ENCODE results near the gene HERC2. TPM values are rescaled to one million over a fixed set of nuclear protein-coding genes. Genes with fewer than 3 reads are reported as not detected.

Gene HERC2
- total RNA-seq, 2 donors from 2014 or later, result 105 to 112 TPM

DNA sequence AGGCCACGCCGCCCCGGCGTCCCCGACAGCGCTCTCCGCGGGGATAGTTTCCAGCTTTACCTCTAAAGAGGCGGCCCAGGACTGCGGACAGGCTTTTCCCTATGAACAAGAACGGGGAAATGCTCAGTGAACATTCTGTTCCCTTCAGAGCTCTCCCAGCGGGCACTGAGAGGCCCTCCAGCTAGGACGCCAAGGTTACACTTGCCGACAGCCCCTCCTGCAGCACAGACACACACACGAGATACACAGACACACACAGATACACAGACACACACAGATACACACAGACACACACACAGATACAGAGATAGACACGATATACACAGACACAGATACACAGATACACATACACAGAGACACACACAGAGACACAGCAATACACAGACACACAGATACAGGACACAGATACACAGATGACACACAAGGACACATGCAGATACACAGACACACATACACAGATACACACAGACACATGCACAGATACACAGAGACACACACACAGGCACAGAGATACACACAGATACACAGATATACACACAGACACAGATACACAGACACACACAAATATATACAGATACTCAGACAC lies 222.3 kb downstream of the HERC2 start:
- H3K27me3 Mint-ChIP-seq (ENCODE audit: insufficient read depth), result peaks cover 95% of the 10 kb centered on the region
- H3K4me3 Mint-ChIP-seq, result peak overlapping the region; percentile 7
- 12 to 14% methylated on average over 3 to 16 of the region's 16 CpGs for WGBS, 2 experiments (ENCODE audit: insufficient coverage in 1 of 2, insufficient read length in 1 of 2)
- no peak overlapping the region for H3K9ac ChIP-seq (ENCODE audit: extremely low read depth, low read length, poor library complexity, severe bottlenecking)
- H3K27me3 ChIP-seq (ENCODE audit: control insufficient read depth, insufficient read depth, low read length, poor library complexity, severe bottlenecking), result peaks cover 88% of the 10 kb centered on the region
- H3K27ac Mint-ChIP-seq, result no peak overlapping the region
- no peaks in the 10 kb centered on the region for H3K9me3 ChIP-seq (ENCODE audit: control insufficient read depth, low read length)
- TF ChIP-seq, protein P1, sequence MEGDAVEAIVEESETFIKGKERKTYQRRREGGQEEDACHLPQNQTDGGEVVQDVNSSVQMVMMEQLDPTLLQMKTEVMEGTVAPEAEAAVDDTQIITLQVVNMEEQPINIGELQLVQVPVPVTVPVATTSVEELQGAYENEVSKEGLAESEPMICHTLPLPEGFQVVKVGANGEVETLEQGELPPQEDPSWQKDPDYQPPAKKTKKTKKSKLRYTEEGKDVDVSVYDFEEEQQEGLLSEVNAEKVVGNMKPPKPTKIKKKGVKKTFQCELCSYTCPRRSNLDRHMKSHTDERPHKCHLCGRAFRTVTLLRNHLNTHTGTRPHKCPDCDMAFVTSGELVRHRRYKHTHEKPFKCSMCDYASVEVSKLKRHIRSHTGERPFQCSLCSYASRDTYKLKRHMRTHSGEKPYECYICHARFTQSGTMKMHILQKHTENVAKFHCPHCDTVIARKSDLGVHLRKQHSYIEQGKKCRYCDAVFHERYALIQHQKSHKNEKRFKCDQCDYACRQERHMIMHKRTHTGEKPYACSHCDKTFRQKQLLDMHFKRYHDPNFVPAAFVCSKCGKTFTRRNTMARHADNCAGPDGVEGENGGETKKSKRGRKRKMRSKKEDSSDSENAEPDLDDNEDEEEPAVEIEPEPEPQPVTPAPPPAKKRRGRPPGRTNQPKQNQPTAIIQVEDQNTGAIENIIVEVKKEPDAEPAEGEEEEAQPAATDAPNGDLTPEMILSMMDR (conservative IDR thresholded peaks at IDR 0.05), result no peak
- no peaks in the 10 kb centered on the region for H3K36me3 Mint-ChIP-seq (ENCODE audit: low read depth)
- H3K4me1 ChIP-seq (ENCODE audit: control insufficient read depth, insufficient read depth, low read length), result no peaks in the 10 kb centered on the region
- no peak for DNase-seq
- H3K9me3 Mint-ChIP-seq, result no peaks in the 10 kb centered on the region
- no peaks in the 10 kb centered on the region for H3K36me3 ChIP-seq (ENCODE audit: control insufficient read depth, insufficient read depth, low read length)
- no peak overlapping the region for H3K27ac ChIP-seq (ENCODE audit: low read depth, low read length)
- H3K4me1 Mint-ChIP-seq, result peaks cover 6% of the 10 kb centered on the region
- no peak overlapping the region for H3K4me3 ChIP-seq (ENCODE audit: low read length)

- Histone ChIP-seq H3K27ac (ENCODE audit: low read depth, low read length) (no peak within 1 kb of the TSS), H3K4me1 (ENCODE audit: control insufficient read depth, insufficient read depth, low read length) (no peaks in the 10 kb centered on the region), H3K9me3 (ENCODE audit: control insufficient read depth, low read length) (no peaks in the 10 kb centered on the region), H3K36me3 (ENCODE audit: control insufficient read depth, insufficient read depth, low read length) (no peaks in the 10 kb centered on the region), H3K27me3 (ENCODE audit: control insufficient read depth, insufficient read depth, low read length, poor library complexity, severe bottlenecking) (peaks cover 94% of the 10 kb centered on the region), H3K4me3 (ENCODE audit: low read length) (peak within 1 kb of the TSS; percentile 11), H3K9ac (ENCODE audit: extremely low read depth, low read length, poor library complexity, severe bottlenecking) (no peak within 1 kb of the TSS)
- no peaks in the 10 kb centered on the region for H3K9me3 Mint-ChIP-seq
- H3K27ac Mint-ChIP-seq, result no peak within 1 kb of the TSS
- H3K36me3 Mint-ChIP-seq (ENCODE audit: low read depth), result no peaks in the 10 kb centered on the region
- H3K27me3 Mint-ChIP-seq (ENCODE audit: insufficient read depth), result peaks cover 95% of the 10 kb centered on the region
- DNase-seq, result peak; percentile 97
- peaks cover 6% of the 10 kb centered on the region for H3K4me1 Mint-ChIP-seq
- peak within 1 kb of the TSS; percentile 7 for H3K4me3 Mint-ChIP-seq
- 4 to 15% methylated on average over 6 to 52 of the region's 52 CpGs for WGBS, 2 experiments (ENCODE audit: insufficient coverage in 1 of 2, insufficient read length in 1 of 2)
- TF ChIP-seq, protein P1 (conservative IDR thresholded peaks at IDR 0.05), result peak; percentile 71
Measured at GRCh38 chr15:28098766-28099554, 223.0 kb downstream of the HERC2 start, which contains the start of gene OCA2. TSS of gene OCA2 (minus strand) at chr15:28099315. CDS start at chr15:28081874, 17,441 bp downstream.

GRCh38 chr15:28098360-28098765 lies 223.6 kb downstream of the HERC2 start:
- Histone ChIP-seq H3K27me3 (ENCODE audit: control insufficient read depth, insufficient read depth, low read length, poor library complexity, severe bottlenecking) (peaks cover 94% of the 10 kb centered on the region), H3K36me3 (ENCODE audit: control insufficient read depth, insufficient read depth, low read length) (no peaks in the 10 kb centered on the region), H3K27ac (ENCODE audit: low read depth, low read length) (no peak overlapping the region), H3K9ac (ENCODE audit: extremely low read depth, low read length, poor library complexity, severe bottlenecking) (no peak overlapping the region), H3K4me1 (ENCODE audit: control insufficient read depth, insufficient read depth, low read length) (no peaks in the 10 kb centered on the region), H3K4me3 (ENCODE audit: low read length) (peak overlapping the region; percentile 11), H3K9me3 (ENCODE audit: control insufficient read depth, low read length) (no peaks in the 10 kb centered on the region)
- WGBS, 2 experiments (ENCODE audit: insufficient coverage in 1 of 2, insufficient read length in 1 of 2), result 63 to 70% methylated on average over 8 to 11 of the region's 11 CpGs
- Mint-ChIP-seq H3K27ac (no peak overlapping the region), H3K9me3 (no peaks in the 10 kb centered on the region), H3K4me1 (peaks cover 6% of the 10 kb centered on the region), H3K4me3 (no peak overlapping the region), H3K27me3 (ENCODE audit: insufficient read depth) (peaks cover 95% of the 10 kb centered on the region), H3K36me3 (ENCODE audit: low read depth) (no peaks in the 10 kb centered on the region)
- DNase-seq, result no peak
- TF ChIP-seq, protein P1 (conservative IDR thresholded peaks at IDR 0.05), result no peak
